Measurements from ENCODE around the gene ST6GALNAC6. TPM values are rescaled to one million over a fixed set of nuclear protein-coding genes. Genes with fewer than 3 reads are reported as not detected.
"Not testable (repeated sequence)": the region's sequence is repeated elsewhere in the genome, so short reads cannot be mapped to it uniquely, and the experiment has no call there.

Gene ST6GALNAC6
- total RNA-seq, 2 experiments from 2014 or later = 93.1 to 97.5 TPM

DNA sequence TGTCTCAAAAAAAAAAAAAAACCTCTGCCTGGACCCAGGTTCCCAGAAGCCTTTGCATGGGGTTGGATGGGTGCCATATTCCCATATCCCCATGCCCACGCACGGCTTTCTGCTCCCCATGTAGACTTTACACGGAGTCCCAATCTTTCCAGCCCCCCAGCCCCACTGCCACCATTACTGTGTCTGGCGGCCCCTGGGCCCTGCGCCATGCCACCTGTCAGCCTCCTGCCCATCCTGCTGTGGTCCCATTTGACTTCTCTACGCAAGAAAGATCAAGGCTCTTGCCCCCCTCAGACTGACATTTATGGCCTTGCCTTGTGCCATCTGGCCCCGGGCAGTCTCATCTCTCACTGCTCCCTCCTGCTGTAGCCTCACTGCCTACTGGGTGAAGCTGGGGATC is 15.4 kb downstream of the ST6GALNAC6 start:
- Histone ChIP-seq H3K27me3 (ENCODE audit: control insufficient read depth in 1 of 2, insufficient read depth in 2 of 2, low read length in 2 of 2) (no peaks in the 10 kb centered on the region), H3K27ac (ENCODE audit: low read depth in 1 of 2, low read length in 2 of 2) (no peak overlapping the region), H3K4me3 (ENCODE audit: low read length) (no peak overlapping the region), H3K4me1 (ENCODE audit: insufficient read depth, low read length) (peaks cover 6% of the 10 kb centered on the region), H3K9me3 (ENCODE audit: control insufficient read depth in 1 of 2, insufficient read depth in 1 of 2, low read length in 2 of 2) (no peaks in the 10 kb centered on the region), H3K36me3 (ENCODE audit: insufficient read depth, low read length) (peaks cover 43% of the 10 kb centered on the region)
- Mint-ChIP-seq H3K27ac (peak overlapping the region; percentile 44), H3K4me1 (ENCODE audit: low read depth) (peaks cover 5% of the 10 kb centered on the region), H3K9me3 (no peaks in the 10 kb centered on the region), H3K27me3 (no peaks in the 10 kb centered on the region), H3K36me3 (ENCODE audit: low read depth) (peaks cover 59% of the 10 kb centered on the region), H3K4me3 (no peak overlapping the region)
- TF ChIP-seq, protein P1, sequence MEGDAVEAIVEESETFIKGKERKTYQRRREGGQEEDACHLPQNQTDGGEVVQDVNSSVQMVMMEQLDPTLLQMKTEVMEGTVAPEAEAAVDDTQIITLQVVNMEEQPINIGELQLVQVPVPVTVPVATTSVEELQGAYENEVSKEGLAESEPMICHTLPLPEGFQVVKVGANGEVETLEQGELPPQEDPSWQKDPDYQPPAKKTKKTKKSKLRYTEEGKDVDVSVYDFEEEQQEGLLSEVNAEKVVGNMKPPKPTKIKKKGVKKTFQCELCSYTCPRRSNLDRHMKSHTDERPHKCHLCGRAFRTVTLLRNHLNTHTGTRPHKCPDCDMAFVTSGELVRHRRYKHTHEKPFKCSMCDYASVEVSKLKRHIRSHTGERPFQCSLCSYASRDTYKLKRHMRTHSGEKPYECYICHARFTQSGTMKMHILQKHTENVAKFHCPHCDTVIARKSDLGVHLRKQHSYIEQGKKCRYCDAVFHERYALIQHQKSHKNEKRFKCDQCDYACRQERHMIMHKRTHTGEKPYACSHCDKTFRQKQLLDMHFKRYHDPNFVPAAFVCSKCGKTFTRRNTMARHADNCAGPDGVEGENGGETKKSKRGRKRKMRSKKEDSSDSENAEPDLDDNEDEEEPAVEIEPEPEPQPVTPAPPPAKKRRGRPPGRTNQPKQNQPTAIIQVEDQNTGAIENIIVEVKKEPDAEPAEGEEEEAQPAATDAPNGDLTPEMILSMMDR (IDR thresholded peaks at IDR 0.05) = no peak
- intact Hi-C loops (cut with DNase I, micrococcal nuclease) = loop anchor here in 1 of 2 experiments (5.0 kb wide), 1 partner anchor 33 kb away; the partner anchor contains the start of gene ST6GALNAC4
- CTCF ChIA-PET = no interaction called here
- no peak for DNase-seq
- no peak for ATAC-seq (ENCODE audit: poor library complexity)
- POLR2A ChIA-PET = interaction anchor here (1.4 kb wide), 1 partner anchor 22 kb away, joined by 3 read pairs; no protein-coding TSS in a partner anchor

DNA sequence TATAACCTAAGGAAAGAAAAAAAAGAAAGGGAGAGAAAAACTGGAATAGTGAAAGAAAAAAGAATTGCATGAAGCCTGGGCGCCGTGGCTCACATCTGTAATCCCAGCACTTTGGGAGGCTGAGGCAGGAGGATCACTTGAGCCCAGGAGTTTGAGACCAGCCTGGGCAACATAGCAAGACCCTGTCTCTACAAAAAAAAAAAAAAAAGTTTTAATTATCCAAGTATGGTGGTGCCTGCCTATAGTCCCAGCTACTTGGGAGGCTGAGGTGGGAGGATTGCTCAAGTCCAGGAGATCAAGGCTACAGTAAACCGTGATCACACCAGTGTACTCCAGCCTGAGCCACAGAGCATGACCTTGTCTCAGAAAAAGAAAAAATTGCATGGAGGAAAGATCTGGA is 17.7 kb downstream of the ST6GALNAC6 start:
- POLR2A ChIA-PET = interaction anchor here (0.6 to 1.5 kb wide), 6 partner anchors 8 to 96 kb away, joined by 3 to 5 read pairs (median 4); partner anchors contain the start of genes CDK9 and ST6GALNAC6
- not testable (repeated sequence) for H3K4me3 ChIP-seq (ENCODE audit: low read length); H3K27ac Mint-ChIP-seq; H3K9me3 ChIP-seq (ENCODE audit: control insufficient read depth in 1 of 2, insufficient read depth in 1 of 2, low read length in 2 of 2); H3K27me3 Mint-ChIP-seq; DNase-seq; ATAC-seq (ENCODE audit: poor library complexity); H3K9me3 Mint-ChIP-seq; H3K4me1 Mint-ChIP-seq (ENCODE audit: low read depth); H3K27ac ChIP-seq (ENCODE audit: low read depth in 1 of 2, low read length in 2 of 2); H3K4me3 Mint-ChIP-seq; H3K27me3 ChIP-seq (ENCODE audit: control insufficient read depth in 1 of 2, insufficient read depth in 2 of 2, low read length in 2 of 2)
- H3K4me1 ChIP-seq (ENCODE audit: insufficient read depth, low read length) = peaks cover 15% of the 10 kb centered on the region
- CTCF ChIA-PET = interaction anchor here (1.4 to 2.3 kb wide), 3 partner anchors 12 to 147 kb away, joined by 4 to 11 read pairs (median 9); partner anchors contain the start of gene TOR2A
- intact Hi-C loops (cut with DNase I, micrococcal nuclease) = loop anchor here in 1 of 2 experiments (5.0 kb wide), 1 partner anchor 36 kb away; the partner anchor contains the start of gene ST6GALNAC4
- peaks cover 48% of the 10 kb centered on the region for H3K36me3 Mint-ChIP-seq (ENCODE audit: low read depth)
- peaks cover 29% of the 10 kb centered on the region for H3K36me3 ChIP-seq (ENCODE audit: insufficient read depth, low read length)

DNA sequence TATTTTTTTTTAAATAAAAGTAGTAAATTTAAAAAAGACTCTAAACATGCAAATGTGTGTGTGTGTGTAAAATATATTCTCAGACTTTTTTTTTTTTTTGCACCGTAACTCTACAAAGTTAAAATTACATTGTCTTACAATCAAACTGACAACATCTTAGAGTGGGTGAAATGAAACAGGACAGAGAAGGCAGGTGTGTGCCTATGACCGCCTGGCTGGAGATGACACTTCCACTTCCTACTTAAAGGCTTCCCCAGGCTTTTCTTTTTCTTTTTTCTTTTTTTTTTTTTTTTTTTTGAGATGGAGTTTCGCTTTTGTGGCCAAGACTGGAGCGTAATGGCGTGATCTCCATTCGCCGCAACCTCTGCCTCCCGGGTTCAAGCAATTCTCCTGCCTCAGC is 19.3 kb downstream of the ST6GALNAC6 start:
- H3K36me3 ChIP-seq (ENCODE audit: insufficient read depth, low read length) = peaks cover 14% of the 10 kb centered on the region
- POLR2A ChIA-PET = no interaction called here

More for the DNA sequence above, 19.3 kb downstream of the ST6GALNAC6 start:
- Histone ChIP-seq H3K9me3 (ENCODE audit: control insufficient read depth in 1 of 2, insufficient read depth in 1 of 2, low read length in 2 of 2) (no peaks in the 10 kb centered on the region), H3K27me3 (ENCODE audit: control insufficient read depth in 1 of 2, insufficient read depth in 2 of 2, low read length in 2 of 2) (peaks cover 5 to 6% of the 10 kb centered on the region in 2 experiments), H3K27ac (ENCODE audit: low read depth in 1 of 2, low read length in 2 of 2) (no peak overlapping the region), H3K4me1 (ENCODE audit: insufficient read depth, low read length) (peaks cover 11% of the 10 kb centered on the region), H3K4me3 (ENCODE audit: low read length) (no peak overlapping the region)
- intact Hi-C loops (cut with DNase I, micrococcal nuclease) = loop anchor here in 1 of 2 experiments (5.0 kb wide), 1 partner anchor 37 kb away; the partner anchor contains the start of gene ST6GALNAC4
- H3K4me1 Mint-ChIP-seq (ENCODE audit: low read depth) = peaks cover 5% of the 10 kb centered on the region
- ATAC-seq (ENCODE audit: poor library complexity) = no peak
- H3K36me3 Mint-ChIP-seq (ENCODE audit: low read depth) = peaks cover 32% of the 10 kb centered on the region
- H3K27me3 Mint-ChIP-seq = no peaks in the 10 kb centered on the region
- no peak for DNase-seq
- no peak overlapping the region for H3K27ac Mint-ChIP-seq
- H3K4me3 Mint-ChIP-seq = no peak overlapping the region
- H3K9me3 Mint-ChIP-seq = no peaks in the 10 kb centered on the region
- TF ChIP-seq, protein P1 (IDR thresholded peaks at IDR 0.05) = no peak
- CTCF ChIA-PET = no interaction called here

All from CD4-positive, alpha-beta T cell (primary cell).